Measurements from ENCODE around the gene ZFHX2.

- TF ChIP-seq SIN3A (IDR thresholded peaks at IDR 0.05; ENCODE audit: borderline replicate concordance, insufficient read depth, low read length) (no peak), POLR2AphosphoS5 (IDR thresholded peaks at IDR 0.05; ENCODE audit: low read depth, low read length) (no peak), TAF1 (IDR thresholded peaks at IDR 0.05; ENCODE audit: borderline replicate concordance, insufficient read depth, low read length) (no peak), FOXP2 (optimal IDR thresholded peaks at IDR 0.05; ENCODE audit: borderline replicate concordance, extremely low read depth, extremely low read length, insufficient read depth) (no peak), REST (IDR thresholded peaks at IDR 0.05; ENCODE audit: insufficient read depth in 1 of 2, low read depth in 2 of 2, low read length in 2 of 2) (no peak)
Observed at GRCh38 chr14:23512156-23512555, 39.4 kb downstream of the ZFHX2 start.
